Mucosa of stomach (tissue), 1 donor: Measurements from ENCODE around the gene MRGPRG.
A peak's percentile ranks its signal among the peaks of the same experiment; 100 is the strongest.
"Not testable (repeated sequence)": the region's sequence is repeated elsewhere in the genome, so short reads cannot be mapped to it uniquely, and the experiment has no call there.

ENCODE experiments used
- H3K27me3 ChIP-seq: one replicate; pipeline ENCODE4 v1.7.0; 2013; ENCODE audit warnings: mild to moderate bottlenecking, low read length; ENCODE audit not compliant: control insufficient read depth, insufficient read depth
- H3K36me3 ChIP-seq: one replicate; pipeline ENCODE4 v1.7.0; 2013; ENCODE audit warnings: low read length; ENCODE audit not compliant: control insufficient read depth, insufficient read depth
- H3K4me1 ChIP-seq: one replicate; pipeline ENCODE4 v1.7.0; 2013; ENCODE audit warnings: mild to moderate bottlenecking, low read length; ENCODE audit not compliant: control insufficient read depth, insufficient read depth
- H3K4me3 ChIP-seq: one replicate; pipeline ENCODE4 v1.7.0; 2013; ENCODE audit warnings: low read length
- H3K9ac ChIP-seq: one replicate; pipeline ENCODE4 v1.7.0; 2013; ENCODE audit warnings: mild to moderate bottlenecking, low read length, moderate library complexity
- H3K9me3 ChIP-seq: one replicate; pipeline ENCODE4 v1.7.0; 2013; ENCODE audit warnings: mild to moderate bottlenecking, low read length, moderate library complexity; ENCODE audit not compliant: control insufficient read depth
- donor health status: Pancreatic carcinoma.

Gene MRGPRG

GRCh38 chr11:3170044-3170755, 48.4 kb downstream of the MRGPRG start:
- peaks cover 27% of the 10 kb centered on the region for H3K4me1 ChIP-seq
- H3K36me3 ChIP-seq = no peaks in the 10 kb centered on the region
- H3K4me3 ChIP-seq = no peak overlapping the region
- no peak overlapping the region for H3K9ac ChIP-seq
- no peaks in the 10 kb centered on the region for H3K9me3 ChIP-seq
- H3K27me3 ChIP-seq = peaks cover 47% of the 10 kb centered on the region

DNA sequence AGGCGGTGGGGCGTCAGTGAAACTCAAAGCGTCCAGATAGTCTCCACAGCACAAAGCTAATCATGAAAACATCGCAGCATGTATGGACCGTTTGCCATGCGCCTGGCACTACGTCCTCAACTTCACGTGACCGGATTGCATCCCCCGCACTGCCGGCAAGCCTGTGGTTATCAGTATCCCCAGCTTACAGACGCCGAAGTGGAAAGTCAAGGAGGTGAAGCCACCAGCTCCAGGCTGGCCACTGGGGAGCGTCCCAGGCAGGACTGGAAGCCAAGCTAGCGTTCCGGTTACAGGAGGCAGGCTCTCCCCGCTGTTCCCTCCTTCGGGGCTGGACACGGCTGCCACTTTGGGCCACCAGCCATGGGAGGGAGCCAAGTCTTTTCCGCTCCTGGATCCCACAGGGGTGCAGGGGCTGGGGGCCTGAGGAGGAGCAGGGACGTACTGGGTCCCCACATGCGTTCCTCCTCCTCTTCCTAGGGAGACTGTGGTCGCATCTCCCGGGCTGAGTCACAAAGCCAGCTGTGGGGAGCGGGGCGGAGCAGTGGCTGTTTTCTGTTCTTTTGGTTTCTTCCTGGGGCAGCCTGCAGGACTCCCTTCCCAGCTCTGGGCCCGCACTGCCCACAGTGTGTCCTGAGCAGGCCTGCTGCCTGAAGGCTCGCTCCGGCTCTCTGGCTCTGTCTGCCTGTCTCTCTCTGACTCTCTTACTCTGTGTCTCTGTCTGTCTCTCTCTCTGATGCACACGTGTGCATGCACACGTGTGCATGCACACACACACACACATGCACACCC, 49.2 kb downstream of the MRGPRG start:
- Histone ChIP-seq H3K9ac (peak overlapping the region; percentile 13), H3K4me3 (no peak overlapping the region), H3K27me3 (peaks cover 47% of the 10 kb centered on the region), H3K9me3 (no peaks in the 10 kb centered on the region), H3K36me3 (no peaks in the 10 kb centered on the region), H3K4me1 (peaks cover 27% of the 10 kb centered on the region)

- not testable (repeated sequence) for H3K36me3 ChIP-seq, H3K4me3 ChIP-seq, H3K9me3 ChIP-seq
- Histone ChIP-seq H3K9ac (peak overlapping the region; percentile 13), H3K27me3 (peaks cover 47% of the 10 kb centered on the region), H3K4me1 (peaks cover 34% of the 10 kb centered on the region)
Observed at GRCh38 chr11:3168742-3169254, 49.8 kb downstream of the MRGPRG start.
